HL-60 (cell line): ENCODE results near the gene CFAP92.
A peak's percentile ranks its signal among the peaks of the same experiment; 100 is the strongest.

ENCODE experiments used
- DNase-seq, 2 experiments: peaks; one replicate each; pipeline ENCODE4 v3.0.0-alpha.2; 2010 to 2020; ENCODE audit warnings: low read depth in 1 of 2, low spot score in 1 of 2
- H3K27ac ChIP-seq: fragments of 250-450 bp; sonication (Bioruptor Pico); replicated peaks from 2 replicates; pipeline ENCODE4 v1.5.1; 2020; ENCODE audit warnings: mild to moderate bottlenecking, moderate library complexity
- H3K27me3 ChIP-seq: fragments of 250-450 bp; sonication (Bioruptor Pico); 2 replicates; pipeline ENCODE4 v1.5.1; 2021; ENCODE audit warnings: mild to moderate bottlenecking, moderate library complexity; ENCODE audit not compliant: insufficient read depth, poor library complexity, severe bottlenecking
- H3K4me3 ChIP-seq: replicated peaks from 2 replicates; pipeline ENCODE4 v1.5.1; 2011; ENCODE audit warnings: mild to moderate bottlenecking, control low read depth, low read length; ENCODE audit not compliant: insufficient read depth
- CTCF ChIP-seq: IDR thresholded peaks from one replicate; pipeline ENCODE4 v1.5.1; 2011; ENCODE audit warnings: low read length, control low read depth, inconsistent platforms; ENCODE audit not compliant: insufficient read depth
- GABPA ChIP-seq: IDR thresholded peaks from 2 replicates; pipeline ENCODE4 v1.6.1; 2012; ENCODE audit warnings: low read depth
- POLR2AphosphoS5 ChIP-seq: IDR thresholded peaks from 2 replicates; pipeline ENCODE4 v1.6.1; 2012; ENCODE audit warnings: low read depth
- REST ChIP-seq: IDR thresholded peaks from 2 replicates; pipeline ENCODE4 v1.6.1; 2012; ENCODE audit warnings: low read depth; ENCODE audit not compliant: insufficient replicate concordance
- SPI1 ChIP-seq: IDR thresholded peaks from 2 replicates; pipeline ENCODE4 v1.6.1; 2012; ENCODE audit warnings: low read depth, mild to moderate bottlenecking, borderline replicate concordance

The CFAP92 gene

GRCh38 chr3:129026728-129027543, 33.1 kb upstream of the CFAP92 start:
- peak overlapping the region; percentile 53 for H3K4me3 ChIP-seq
- DNase-seq, result peak; percentile 77 to 94
- H3K27me3 ChIP-seq, result no peaks in the 10 kb centered on the region
- 0 out of 2 replicates have a peak overlapping the region, but pooled peaks have one; percentile 23 for H3K27ac ChIP-seq
- TF ChIP-seq CTCF (peak; percentile 27), REST (no peak), SPI1 (no peak), GABPA (no peak), POLR2AphosphoS5 (peak; percentile 56; the same call in 1 of the 2 replicates)

GRCh38 chr3:129025691-129026435, 32.0 kb upstream of the CFAP92 start:
- H3K27ac ChIP-seq, result no peak overlapping the region
- no peak overlapping the region for H3K4me3 ChIP-seq
- H3K27me3 ChIP-seq, result no peaks in the 10 kb centered on the region
- TF ChIP-seq POLR2AphosphoS5, result no peak
- no peak for TF ChIP-seq REST
- no peak for TF ChIP-seq GABPA
- no peak for TF ChIP-seq CTCF
- TF ChIP-seq SPI1, result no peak
- no peak for DNase-seq

- TF ChIP-seq SPI1, result no peak
- TF ChIP-seq GABPA, result no peak
- no peak for TF ChIP-seq POLR2AphosphoS5
- TF ChIP-seq CTCF, result no peak
- no peak for TF ChIP-seq REST
- no peak overlapping the region for H3K4me3 ChIP-seq
- DNase-seq, result no peak
- H3K27ac ChIP-seq, result no peak overlapping the region
- no peaks in the 10 kb centered on the region for H3K27me3 ChIP-seq
These were observed 31.2 kb upstream of the CFAP92 start for GRCh38 chr3:129025108-129025507.
